HCT116 (cell line): Measurements from ENCODE around the gene IFNLR1. TPM values are rescaled to one million over a fixed set of nuclear protein-coding genes. Genes with fewer than 3 reads are reported as not detected.
A peak's percentile ranks its signal among the peaks of the same experiment; 100 is the strongest.

ENCODE experiments used
- ATAC-seq: fragments of 200-7000 bp; cut with Tn5 transposase; 2 replicates; pipeline ENCODE4 v1.9.1; 2020; ENCODE audit warnings: mild to moderate bottlenecking, moderate library complexity
- BruUV-seq: library from RNA; stranded (reverse); fragments of 400-500 nt; replicated peaks from 2 replicates; lab custom pipeline; 2021; lab: Mats Ljungman, UMichigan
- CTCF ChIA-PET: fragments of 300-600 bp; sonication (Branson Sonifier 250); formaldehyde crosslinking; loops from one replicate; lab custom pipeline; 2021; ENCODE audit warnings: antibody characterized with exemption; lab: Charles Lee
- POLR2A ChIA-PET: fragments of 300-600, 350-600 bp; sonication (Branson Sonifier 250); formaldehyde crosslinking; loops from one replicate; lab custom pipeline; 2021; ENCODE audit warnings: antibody characterized with exemption; lab: Charles Lee
- RAD21 ChIA-PET, 2 experiments: fragments of 300-600 bp; sonication (Branson Sonifier 250); formaldehyde crosslinking; loops; one replicate each; lab custom pipeline; 2023; ENCODE audit warnings: low total read pairs in 2 of 2; ENCODE audit not compliant: uncharacterized antibody in 2 of 2, unreplicated experiment in 2 of 2, low non-redundant PET in 1 of 2; lab: Charles Lee
- DNase-seq: peaks from one replicate; pipeline ENCODE4 v3.0.0-alpha.2; 2010; ENCODE audit warnings: low read depth, low spot score
- H2AFZ ChIP-seq: fragments of 200-600 bp; shearing (Covaris generic), sonication (generic); 2 replicates; pipeline ENCODE4 v1.6.1; 2017; ENCODE audit warnings: low read depth, mixed run types, mixed read lengths, antibody characterized with exemption, low read length; ENCODE audit not compliant: poor library complexity, severe bottlenecking
- H3K27ac ChIP-seq: 2 replicates; pipeline ENCODE4 v1.5.1; 2012; ENCODE audit warnings: low read depth, low read length
- H3K27me3 ChIP-seq: fragments of 200-600 bp; sonication (generic); 2 replicates; pipeline ENCODE4 v1.6.1; 2016; ENCODE audit warnings: mixed run types, low read length, mixed read lengths; ENCODE audit not compliant: insufficient read depth
- H3K36me3 ChIP-seq, 2 experiments: fragments of 200-500 bp in 1 of 2; fragments of 200-600 bp in 1 of 2; sonication (Bioruptor generic) in 1 of 2; sonication (generic) in 1 of 2; 2 replicates each; pipeline versions ENCODE4 v1.5.1 to v1.6.1; 2014 to 2016; ENCODE audit warnings: low read length in 2 of 2, inconsistent platforms in 1 of 2, mixed read lengths in 1 of 2, mixed run types in 1 of 2; ENCODE audit not compliant: insufficient read depth in 2 of 2, control insufficient read depth in 1 of 2
- H3K4me1 ChIP-seq, 2 experiments: fragments of 200-600 bp in 1 of 2; sonication (generic) in 1 of 2; 2 replicates each; pipeline versions ENCODE4 v1.5.1 to v1.6.1; 2012 to 2017; ENCODE audit warnings: low read length in 2 of 2, inconsistent platforms in 1 of 2, mild to moderate bottlenecking in 1 of 2, mixed read lengths in 1 of 2, mixed run types in 1 of 2, moderate library complexity in 1 of 2; ENCODE audit not compliant: insufficient read depth in 2 of 2, control insufficient read depth in 1 of 2
- H3K4me2 ChIP-seq: fragments of 200-600 bp; sonication (generic); 2 replicates; pipeline ENCODE4 v1.6.1; 2017; ENCODE audit warnings: mixed run types, low read length, mixed read lengths
- H3K4me3 ChIP-seq, 2 experiments: fragments of 200-600 bp in 1 of 2; sonication (generic) in 1 of 2; replicated peaks in 1 of 2; 2 replicates each; pipeline ENCODE4 v1.5.1; 2011 to 2016; ENCODE audit warnings: low read length in 2 of 2, control low read depth in 1 of 2, low read depth in 1 of 2, mild to moderate bottlenecking in 1 of 2, mixed read lengths in 1 of 2, mixed run types in 1 of 2
- H3K79me2 ChIP-seq: fragments of 200-600 bp; sonication (generic); 2 replicates; pipeline ENCODE4 v1.6.1; 2017; ENCODE audit warnings: mild to moderate bottlenecking, mixed run types, low read length, moderate library complexity, mixed read lengths; ENCODE audit not compliant: insufficient read depth
- H3K9ac ChIP-seq: fragments of 200-600 bp; sonication (generic); 2 replicates; pipeline ENCODE4 v1.6.1; 2016; ENCODE audit warnings: low read length, mixed read lengths
- H3K9me2 ChIP-seq: fragments of 200-600 bp; sonication (generic), shearing (Covaris generic); 2 replicates; pipeline ENCODE4 v1.6.1; 2017; ENCODE audit warnings: mixed run types, mild to moderate bottlenecking, moderate library complexity; ENCODE audit not compliant: insufficient read depth
- H3K9me3 ChIP-seq, 2 experiments: fragments of 200-500 bp in 1 of 2; fragments of 200-600 bp in 1 of 2; sonication (Bioruptor generic) in 1 of 2; sonication (generic) in 1 of 2; 2 replicates each; pipeline ENCODE4 v1.6.1; 2014 to 2017; ENCODE audit warnings: low read length in 2 of 2, mixed read lengths in 2 of 2, inconsistent platforms in 1 of 2, low read depth in 1 of 2, mild to moderate bottlenecking in 1 of 2, mixed run types in 1 of 2, moderate library complexity in 1 of 2; ENCODE audit not compliant: control insufficient read depth in 1 of 2, insufficient read depth in 1 of 2
- H4K20me1 ChIP-seq: fragments of 200-600 bp; sonication (generic), shearing (Covaris generic); 2 replicates; pipeline ENCODE4 v1.6.1; 2017; ENCODE audit warnings: mixed run types, mild to moderate bottlenecking, moderate library complexity; ENCODE audit not compliant: insufficient read depth
- CTCF ChIP-seq, 3 experiments: fragments of 200-600 bp in 1 of 3; sonication (generic) in 1 of 3; IDR thresholded peaks in 2 of 3; conservative IDR thresholded peaks in 1 of 3; 2 replicates each; pipeline ENCODE4 v1.5.1; 2012 to 2017; ENCODE audit warnings: low read depth in 2 of 3, low read length in 2 of 3, antibody characterized with exemption in 1 of 3, borderline replicate concordance in 1 of 3, control low read depth in 1 of 3, mild to moderate bottlenecking in 1 of 3, mixed read lengths in 1 of 3, mixed run types in 1 of 3, moderate library complexity in 1 of 3; ENCODE audit not compliant: insufficient read depth in 1 of 3
- EZH2 ChIP-seq: fragments of 200-600 bp; sonication (generic); IDR thresholded peaks from 2 replicates; pipeline ENCODE4 v1.6.1; 2017; ENCODE audit warnings: antibody characterized with exemption, mixed run types
- JUND ChIP-seq: IDR thresholded peaks from 2 replicates; pipeline ENCODE4 v1.6.1; 2012
- SP1 ChIP-seq: IDR thresholded peaks from 2 replicates; pipeline ENCODE4 v1.6.1; 2012; ENCODE audit warnings: low read depth
- ZBTB33 ChIP-seq: IDR thresholded peaks from 2 replicates; pipeline ENCODE4 v1.6.1; 2011; ENCODE audit warnings: mild to moderate bottlenecking, low read length, moderate library complexity; ENCODE audit not compliant: insufficient replicate concordance; ENCODE audit errors: extremely low read depth
- ZFX ChIP-seq: fragments of 450-650 bp; IDR thresholded peaks from 2 replicates; pipeline ENCODE4 v1.6.1; 2017
- intact Hi-C: fragments of 100-400 bp; cut with micrococcal nuclease; formaldehyde crosslinking; loops from 2 replicates; pipeline ENCODE4 v1.10.0; 2022
- total RNA-seq: library from RNA; stranded (reverse); gene quantifications from one replicate; pipeline ENCODE4 v1.2.1, GENCODE V29; 2021; ENCODE audit not compliant: unreplicated experiment

The IFNLR1 gene
- total RNA-seq, 1 experiment from 2014 or later, result 7.6 TPM

- H2AFZ ChIP-seq, result no peak overlapping the region
- H3K27me3 ChIP-seq, result no peaks in the 10 kb centered on the region
- H3K4me2 ChIP-seq, result no peak overlapping the region
- H3K9me3 ChIP-seq, result no peaks in the 10 kb centered on the region
- ATAC-seq, result peak; percentile 78
- CTCF ChIA-PET, result no interaction called here
- no peaks in the 10 kb centered on the region for H3K4me1 ChIP-seq
- H4K20me1 ChIP-seq, result no peaks in the 10 kb centered on the region
- H3K4me3 ChIP-seq, result no peak overlapping the region
- intact Hi-C loops, result no loop called here
- no peaks in the 10 kb centered on the region for H3K79me2 ChIP-seq
- POLR2A ChIA-PET, result no interaction called here
- no peak overlapping the region for H3K9ac ChIP-seq
- no TSS peak for BruUV-seq
- RAD21 ChIA-PET, result no interaction called here
- H3K9me2 ChIP-seq, result no peaks in the 10 kb centered on the region
- peaks cover 0 to 4% of the 10 kb centered on the region in 2 experiments; a peak in 2 of 4 replicates for H3K36me3 ChIP-seq
- no peak overlapping the region for H3K27ac ChIP-seq
- no peak for DNase-seq
- TF ChIP-seq SP1, result no peak
- no peak for TF ChIP-seq ZFX
- TF ChIP-seq ZBTB33, result no peak
- no peak for TF ChIP-seq EZH2
- TF ChIP-seq JUND, result no peak
- peak in 2 of 3 experiments; percentile 36 to 48; a peak in 4 of 6 replicates for TF ChIP-seq CTCF (IDR thresholded peaks at IDR 0.05 in 2 of 3, conservative IDR thresholded peaks at IDR 0.05 in 1 of 3; ENCODE audit: borderline replicate concordance in 1 of 3, insufficient read depth in 1 of 3, low read depth in 2 of 3, low read length in 2 of 3)
These were observed 29.1 kb downstream of the IFNLR1 start for GRCh38 chr1:24157918-24158481.
